GM12873 (cell line): ENCODE measurements around the gene CAB39.

ENCODE experiments used
- TF ChIP-seq, protein P1 (sequence below): IDR thresholded peaks from 2 replicates; pipeline ENCODE4 v1.5.1; 2012; ENCODE audit warnings: low read depth, mild to moderate bottlenecking, moderate library complexity, low read length, control low read depth; ENCODE audit not compliant: insufficient read depth; ENCODE audit errors: missing control alignments

The CAB39 gene

DNA sequence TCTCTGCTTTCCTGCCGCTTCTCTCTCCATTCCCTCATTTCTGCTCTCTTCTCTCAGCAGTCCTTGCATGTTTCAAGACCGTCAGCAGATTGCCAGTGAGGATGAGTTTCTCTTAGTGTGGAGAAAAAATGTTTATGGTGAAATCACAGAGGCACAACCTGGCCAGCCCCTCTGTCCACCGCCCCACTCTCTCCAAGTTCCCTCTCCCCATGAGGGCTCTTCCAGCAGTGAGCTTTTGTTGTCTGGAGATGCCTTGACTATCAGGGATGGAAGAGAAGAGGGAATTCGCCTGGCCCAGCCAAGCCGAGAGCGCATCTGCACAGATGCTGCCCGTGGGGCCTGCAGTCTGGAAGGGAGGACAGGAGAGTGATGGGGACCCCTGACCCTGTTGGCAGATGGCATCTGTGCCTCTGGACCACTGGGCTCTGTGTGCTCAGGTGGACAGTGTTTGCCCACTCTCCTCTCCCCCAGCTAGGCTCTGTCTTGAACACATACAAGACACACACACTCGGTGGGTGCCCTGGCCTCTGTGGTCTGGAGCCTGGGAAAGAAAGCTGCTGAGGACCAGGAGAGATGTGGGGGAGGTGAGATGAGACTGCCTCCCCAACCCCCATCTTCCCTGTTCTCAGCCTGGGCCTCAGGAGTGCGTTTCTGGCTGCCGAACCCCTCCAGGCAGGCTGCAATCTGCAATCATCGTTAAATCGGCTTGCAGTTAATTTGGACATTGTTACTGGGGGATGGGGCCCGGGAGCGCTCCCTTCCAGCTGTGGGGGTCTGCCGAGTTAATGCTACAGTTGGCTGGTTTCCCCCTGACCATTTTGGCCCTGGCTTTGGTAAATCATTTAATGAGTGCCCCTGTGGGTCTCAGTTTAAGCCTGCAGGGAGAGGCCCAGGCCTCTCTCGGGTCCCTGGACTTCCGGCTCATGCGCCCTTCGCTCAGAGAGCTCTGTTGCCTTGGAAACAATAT lies 156.6 kb downstream of the CAB39 start:
- TF ChIP-seq, protein P1, sequence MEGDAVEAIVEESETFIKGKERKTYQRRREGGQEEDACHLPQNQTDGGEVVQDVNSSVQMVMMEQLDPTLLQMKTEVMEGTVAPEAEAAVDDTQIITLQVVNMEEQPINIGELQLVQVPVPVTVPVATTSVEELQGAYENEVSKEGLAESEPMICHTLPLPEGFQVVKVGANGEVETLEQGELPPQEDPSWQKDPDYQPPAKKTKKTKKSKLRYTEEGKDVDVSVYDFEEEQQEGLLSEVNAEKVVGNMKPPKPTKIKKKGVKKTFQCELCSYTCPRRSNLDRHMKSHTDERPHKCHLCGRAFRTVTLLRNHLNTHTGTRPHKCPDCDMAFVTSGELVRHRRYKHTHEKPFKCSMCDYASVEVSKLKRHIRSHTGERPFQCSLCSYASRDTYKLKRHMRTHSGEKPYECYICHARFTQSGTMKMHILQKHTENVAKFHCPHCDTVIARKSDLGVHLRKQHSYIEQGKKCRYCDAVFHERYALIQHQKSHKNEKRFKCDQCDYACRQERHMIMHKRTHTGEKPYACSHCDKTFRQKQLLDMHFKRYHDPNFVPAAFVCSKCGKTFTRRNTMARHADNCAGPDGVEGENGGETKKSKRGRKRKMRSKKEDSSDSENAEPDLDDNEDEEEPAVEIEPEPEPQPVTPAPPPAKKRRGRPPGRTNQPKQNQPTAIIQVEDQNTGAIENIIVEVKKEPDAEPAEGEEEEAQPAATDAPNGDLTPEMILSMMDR, result no peak

DNA sequence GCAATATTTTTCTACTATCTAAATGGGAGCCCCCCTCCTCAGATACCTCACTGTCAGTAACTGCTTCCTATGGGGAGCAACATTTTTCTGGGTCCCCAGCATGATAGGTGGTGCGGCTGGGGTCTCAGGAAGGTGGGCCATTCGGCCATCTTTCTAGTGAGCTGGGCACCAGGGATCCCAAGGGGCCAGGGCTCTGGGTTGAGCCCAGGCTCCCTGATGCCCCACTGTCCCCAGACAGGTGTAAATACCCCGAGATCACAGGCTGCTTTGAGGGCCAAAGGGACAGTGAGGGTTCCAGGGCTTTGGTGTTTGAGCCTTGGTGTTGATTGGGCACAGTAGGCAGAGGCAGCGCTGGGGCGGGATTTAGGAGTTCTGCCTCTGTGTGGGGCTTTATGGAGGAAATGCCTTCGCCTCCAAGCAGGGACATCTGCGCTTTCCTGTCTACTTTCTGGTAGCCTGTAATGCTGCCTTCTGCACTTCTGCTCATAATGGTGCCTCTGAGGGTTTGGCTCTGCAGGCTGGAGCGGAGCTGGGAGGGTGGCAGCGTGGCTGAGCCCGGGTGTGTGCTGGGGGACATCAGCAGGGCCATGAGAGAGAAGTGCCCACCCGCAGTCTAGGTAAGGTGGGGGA lies 157.4 kb downstream of the CAB39 start:
- TF ChIP-seq, protein P1, result no peak
